BJ (cell line): ENCODE measurements around the gene AHRR. TPM values are rescaled to one million over a fixed set of nuclear protein-coding genes. Genes with fewer than 3 reads are reported as not detected.

Source experiments
- CTCF ChIA-PET: fragments of 350-600 bp; formaldehyde crosslinking; extraction: SDS; loops from one replicate; lab custom pipeline; 2021; ENCODE audit warnings: antibody characterized with exemption, inconsistent platforms; lab: Yijun Ruan, JAX
- POLR2A ChIA-PET: fragments of 300-600 bp; sonication (Branson Sonifier 250); formaldehyde crosslinking; extraction: SDS; loops from one replicate; lab custom pipeline; 2021; ENCODE audit warnings: antibody characterized with exemption; lab: Charles Lee
- DNase-seq: peaks from one replicate; pipeline ENCODE4 v3.0.0-alpha.2; 2011; ENCODE audit warnings: low read depth
- H3K27me3 ChIP-seq: 2 replicates; pipeline ENCODE4 v1.6.0; 2011; ENCODE audit warnings: low read length; ENCODE audit not compliant: control insufficient read depth, insufficient read depth
- H3K36me3 ChIP-seq: 2 replicates; pipeline ENCODE4 v1.5.1; 2011; ENCODE audit warnings: low read length; ENCODE audit not compliant: control insufficient read depth, insufficient read depth
- H3K4me3 ChIP-seq: 2 replicates; pipeline ENCODE4 v1.5.1; 2011; ENCODE audit warnings: low read depth, mild to moderate bottlenecking, control low read depth, low read length
- CTCF ChIP-seq: IDR thresholded peaks from 2 replicates; pipeline ENCODE4 v1.5.1; 2011; ENCODE audit warnings: low read depth, mild to moderate bottlenecking, control low read depth, inconsistent platforms, low read length, moderate library complexity; ENCODE audit not compliant: insufficient read depth
- polyA plus RNA-seq: library from polyadenylated mRNA; depleted of rRNA; stranded (reverse); fragments of >200 nt; gene quantifications from 2 replicates; pipeline ENCODE4 v1.2.3, GENCODE V29; 2011

AHRR gene
- polyA plus RNA-seq, 1 experiment: 36.4 TPM

DNA sequence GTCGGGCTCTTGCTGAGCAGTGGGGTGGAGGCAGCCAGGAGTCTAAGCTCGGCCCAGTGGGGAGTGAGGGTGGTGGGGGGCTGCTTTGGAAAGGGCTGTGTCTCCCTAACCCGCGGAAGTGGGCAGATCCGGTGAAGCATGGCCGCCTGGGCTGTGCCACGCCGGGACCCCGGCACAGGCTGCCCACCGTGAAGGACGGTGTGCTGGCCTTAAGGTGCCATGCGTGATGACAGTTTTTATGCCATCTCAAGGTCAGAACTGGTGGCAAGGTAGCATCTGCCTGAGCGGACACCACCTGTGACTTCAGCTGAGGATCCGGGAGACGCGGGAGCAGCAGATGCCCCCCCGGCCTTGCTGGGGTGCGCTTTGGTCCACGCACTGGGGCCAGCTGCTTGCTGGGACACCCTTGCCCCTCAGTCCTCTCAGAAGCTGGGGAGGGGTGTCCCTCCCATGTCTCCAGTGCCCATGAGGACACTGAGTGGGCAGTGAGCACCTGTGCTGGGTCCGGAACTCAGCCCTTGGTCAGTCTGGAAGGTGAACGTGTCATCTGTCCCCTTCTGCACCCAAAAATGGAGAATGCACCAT lies 53.9 kb downstream of the AHRR start:
- ChIA-PET POLR2A (no interaction called here), CTCF (interaction anchor here (1.4 kb wide), 1 partner anchor 38 kb away, joined by 3 read pairs; no protein-coding TSS in a partner anchor)
- no peak for TF ChIP-seq CTCF

DNA sequence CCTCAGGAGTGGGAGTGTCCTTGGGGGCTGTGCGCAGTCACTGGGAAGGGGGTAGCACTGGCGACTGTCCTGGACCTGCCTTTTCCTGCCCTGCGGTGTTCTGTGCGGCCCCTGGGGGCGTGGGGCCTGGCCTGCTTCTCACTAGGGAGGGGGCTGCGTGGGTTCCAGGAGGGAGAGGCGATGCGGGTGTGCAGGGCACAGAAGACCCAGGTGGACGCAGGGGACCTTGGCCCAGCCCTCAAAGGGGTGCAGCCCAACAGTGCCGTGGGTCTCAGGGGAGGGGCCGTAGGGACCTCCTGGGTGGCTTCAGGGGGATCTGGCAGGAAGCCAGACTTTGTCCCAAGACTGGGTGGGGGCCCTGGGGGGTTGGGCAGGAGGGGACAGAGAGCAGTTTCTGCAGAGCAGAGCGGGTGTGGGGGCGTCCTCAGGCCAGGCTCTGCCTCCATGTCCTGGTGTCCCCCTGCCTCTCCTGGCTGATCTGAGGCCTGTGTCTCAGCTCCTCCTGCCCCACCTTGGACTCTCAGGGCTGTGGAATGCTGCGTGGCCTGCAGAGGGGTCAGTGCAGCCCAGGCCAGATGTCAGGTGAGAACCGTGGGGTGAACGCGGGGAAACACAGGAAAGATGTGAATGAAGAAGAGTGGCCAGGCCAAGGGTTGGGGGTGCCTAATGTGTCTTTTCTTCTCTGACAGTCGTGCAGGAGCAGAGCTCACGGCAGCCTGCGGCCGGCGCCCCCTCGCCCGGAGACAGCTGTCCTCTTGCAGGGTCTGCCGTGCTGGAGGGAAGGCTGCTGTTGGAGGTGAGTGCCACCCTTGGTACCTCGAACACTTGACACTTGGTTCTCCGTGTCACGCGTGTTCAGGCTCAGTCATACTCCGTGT lies 54.6 kb downstream of the AHRR start:
- POLR2A ChIA-PET: interaction anchor here (0.6 kb wide), 1 partner anchor 93 kb away, joined by 3 read pairs; no protein-coding TSS in a partner anchor
- H3K4me3 ChIP-seq: no peak overlapping the region

More for the DNA sequence above, 53.9 kb downstream of the AHRR start:
- DNase-seq: no peak
- H3K36me3 ChIP-seq: peaks cover 12% of the 10 kb centered on the region
- H3K27me3 ChIP-seq: no peaks in the 10 kb centered on the region
- no peak overlapping the region for H3K4me3 ChIP-seq

DNA sequence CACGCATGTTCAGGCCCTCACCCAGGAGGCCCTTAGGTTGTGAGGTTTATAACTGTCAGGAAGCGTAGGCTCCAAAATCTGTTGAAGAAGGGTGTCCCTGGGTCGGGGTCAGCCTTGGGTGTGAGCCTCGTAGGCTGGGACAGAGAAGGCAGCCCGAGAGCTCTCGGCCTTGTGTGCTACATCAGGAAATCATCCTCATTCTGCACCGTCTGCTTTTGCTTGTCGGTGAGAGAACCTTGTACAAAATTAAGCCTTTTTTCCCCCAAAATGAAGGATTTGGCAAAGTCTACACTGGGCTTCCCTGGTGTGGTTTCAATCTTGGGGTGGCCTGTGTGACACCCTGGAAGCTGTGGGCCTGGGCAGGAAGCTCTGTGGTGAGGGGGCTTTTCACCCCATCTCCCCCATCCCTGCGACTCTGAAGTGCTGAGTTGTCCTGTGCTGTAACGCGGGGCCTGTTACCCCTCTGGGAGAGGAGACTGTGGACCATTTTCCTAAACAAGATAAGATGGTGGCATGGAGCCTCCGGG lies 55.3 kb downstream of the AHRR start:
- ChIA-PET CTCF (no interaction called here), POLR2A (interaction anchor here (0.6 kb wide), 1 partner anchor 93 kb away, joined by 3 read pairs; no protein-coding TSS in a partner anchor)
- no peaks in the 10 kb centered on the region for H3K27me3 ChIP-seq
- peaks cover 12% of the 10 kb centered on the region for H3K36me3 ChIP-seq
- no peak for TF ChIP-seq CTCF
- H3K4me3 ChIP-seq: no peak overlapping the region
- DNase-seq: no peak

More for the DNA sequence above, 54.6 kb downstream of the AHRR start:
- Histone ChIP-seq H3K36me3 (peaks cover 12% of the 10 kb centered on the region), H3K27me3 (no peaks in the 10 kb centered on the region)
- CTCF ChIA-PET: no interaction called here
- no peak for DNase-seq
- no peak for TF ChIP-seq CTCF

GRCh38 chr5:377326-377981 lies 55.9 kb downstream of the AHRR start:
- no peak for DNase-seq
- Histone ChIP-seq H3K27me3 (no peaks in the 10 kb centered on the region), H3K4me3 (no peak overlapping the region), H3K36me3 (peaks cover 12% of the 10 kb centered on the region)
- ChIA-PET POLR2A (no interaction called here), CTCF (interaction anchor here (1.8 kb wide), 1 partner anchor 9 kb away, joined by 4 read pairs; no protein-coding TSS in a partner anchor)
- no peak for TF ChIP-seq CTCF
